HG02642 (cell line): ENCODE data around the gene MT1E.
"Not testable (repeated sequence)": the region's sequence is repeated elsewhere in the genome, so short reads cannot be mapped to it uniquely, and the experiment has no call there.

ENCODE experiments used
- ATAC-seq: cut with Tn5 transposase; IDR thresholded peaks from one replicate; pipeline ENCODE4 v1.9.1; 2021; ENCODE audit warnings: mild to moderate bottlenecking; ENCODE audit not compliant: unreplicated experiment, poor library complexity

MT1E gene

DNA sequence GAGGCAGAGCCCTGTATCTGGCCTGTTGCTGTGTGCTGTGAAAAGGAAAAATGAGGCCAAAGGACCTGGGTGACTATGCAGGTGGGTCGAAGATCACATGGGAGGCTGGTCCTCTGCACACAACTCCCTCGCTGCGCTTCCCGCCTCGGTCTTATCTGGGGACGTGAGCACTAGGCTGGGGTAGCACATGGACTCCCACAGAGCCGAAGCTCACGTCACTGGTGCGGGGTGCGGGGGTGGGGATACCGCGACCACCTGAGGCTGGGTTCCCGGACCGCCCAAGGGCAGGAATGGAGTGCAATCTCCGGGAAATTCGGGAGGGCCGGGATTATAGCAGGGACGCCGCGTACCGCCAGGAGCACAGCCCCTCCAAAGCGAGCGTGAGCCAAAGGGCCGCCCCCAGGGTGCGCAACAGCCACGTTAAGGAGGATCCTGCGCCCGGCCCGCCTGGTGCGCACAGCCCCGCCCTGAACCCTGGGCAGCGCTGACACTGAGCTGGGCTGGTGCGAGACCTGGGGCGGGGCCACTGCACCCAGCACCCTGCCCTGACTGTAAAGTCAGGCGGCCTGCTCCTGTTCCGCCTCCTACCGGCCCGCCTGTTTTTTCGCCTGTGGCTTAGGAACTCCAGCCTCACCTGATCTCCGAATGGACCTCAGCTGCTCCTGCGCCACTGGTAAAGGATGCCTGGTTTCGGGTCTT lies 17.6 kb downstream of the MT1E start:
- ATAC-seq: peak; percentile 71

- ATAC-seq: no peak
Measured at GRCh38 chr16:56643833-56644232, 18.3 kb downstream of the MT1E start.

DNA sequence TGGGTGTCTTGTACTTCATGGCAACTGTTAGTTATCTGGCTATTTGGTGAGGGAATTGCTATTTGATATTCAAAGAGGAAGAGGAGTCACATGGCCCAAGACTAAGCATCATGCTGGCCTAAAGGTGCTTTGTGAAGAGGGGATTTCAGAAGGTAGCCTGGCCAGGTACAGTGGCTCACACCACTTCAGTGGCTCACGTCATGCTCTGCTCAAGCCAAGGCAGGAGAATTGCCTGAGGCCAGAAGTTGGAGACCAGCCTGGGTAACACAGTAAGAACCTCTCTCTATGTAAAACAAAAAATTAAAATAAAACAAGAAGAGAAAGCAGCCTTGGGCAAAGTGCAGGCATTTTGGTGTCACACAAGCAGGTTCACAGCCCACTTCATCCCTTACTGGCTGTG lies 19.7 kb downstream of the MT1E start:
- no peak for ATAC-seq

DNA sequence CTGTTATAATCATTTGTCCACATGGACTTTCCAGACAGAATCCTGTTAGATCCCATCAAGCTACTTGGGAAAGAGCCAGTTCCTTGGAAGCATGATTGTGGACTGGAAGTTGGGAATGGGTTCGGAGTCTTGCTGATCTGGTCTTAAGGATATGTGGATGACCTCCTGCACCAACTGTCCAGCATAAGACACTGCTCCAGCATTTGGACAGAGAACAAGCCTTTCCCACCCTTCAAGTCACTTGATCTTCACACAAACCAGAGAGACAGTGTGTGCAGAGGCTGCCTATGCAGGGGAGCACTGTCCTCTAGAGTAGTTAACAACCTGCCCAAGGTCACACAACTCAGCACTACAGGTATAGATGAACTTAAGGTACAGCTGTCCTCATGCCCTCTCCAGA lies 20.3 kb downstream of the MT1E start:
- ATAC-seq: no peak

- ATAC-seq: no peak
Measured at GRCh38 chr16:56647641-56648431, 22.3 kb downstream of the MT1E start.

DNA sequence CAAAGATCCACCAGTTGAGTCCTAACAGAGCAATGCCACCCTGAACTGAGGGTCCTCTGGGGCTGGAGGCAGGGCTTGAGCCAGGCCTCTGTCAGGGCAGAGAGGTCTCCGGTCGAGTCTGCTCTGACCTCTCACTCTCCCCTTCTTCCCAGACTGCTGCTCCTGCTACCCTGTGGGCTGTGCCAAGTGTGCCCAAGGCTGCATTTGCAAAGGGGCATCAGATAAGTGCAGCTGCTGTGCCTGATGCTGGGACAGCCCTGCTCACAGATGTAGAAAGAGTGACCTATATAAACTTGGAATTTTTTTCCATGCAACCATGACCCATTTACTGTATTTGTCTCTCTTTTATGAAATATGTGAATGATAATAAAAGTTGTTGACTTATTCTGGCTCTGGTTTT lies 23.7 kb downstream of the MT1E start:
- no peak for ATAC-seq

GRCh38 chr16:56649820-56650219 lies 24.2 kb downstream of the MT1E start:
- no peak for ATAC-seq

DNA sequence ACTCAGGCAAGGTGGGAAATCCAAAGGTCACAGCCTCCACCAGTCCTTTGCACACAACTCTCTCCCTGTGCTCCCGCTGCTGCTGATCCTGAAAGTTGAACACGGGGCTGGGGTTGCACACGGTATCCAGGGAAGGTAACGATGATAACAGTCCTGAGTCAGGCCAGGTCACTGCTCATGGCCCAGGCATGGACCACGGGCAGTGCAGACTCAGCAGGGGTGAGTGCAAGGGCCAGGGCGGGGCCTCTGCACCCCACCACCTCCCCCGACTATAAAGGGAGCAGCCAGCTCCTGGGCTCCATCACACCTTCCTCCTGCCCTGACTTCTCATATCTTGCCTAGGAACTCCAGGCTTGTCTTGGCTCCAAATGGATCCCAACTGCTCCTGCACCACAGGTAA lies 26.0 kb downstream of the MT1E start, which contains the start of gene MT1B:
MT1B (plus strand) TSS at position 301 of the 400 bp plus-strand sequence; CDS start at position 369, 68 bp downstream.
- no peak for ATAC-seq

GRCh38 chr16:56652600-56652999 lies 27.0 kb downstream of the MT1E start:
- ATAC-seq: no peak

GRCh38 chr16:56653218-56653617 lies 27.6 kb downstream of the MT1E start:
- no peak for ATAC-seq

- ATAC-seq: peak; percentile 68
Measured at GRCh38 chr16:56657555-56658326, 32.2 kb downstream of the MT1E start, which contains the start of gene MT1F. Gene MT1F (plus strand): TSS chr16:56657959. CDS start chr16:56658059, 100 bp downstream.

- no peak for ATAC-seq
Measured at GRCh38 chr16:56658327-56658875, 32.8 kb downstream of the MT1E start.

GRCh38 chr16:56662357-56663354 lies 37.1 kb downstream of the MT1E start:
- no peak for ATAC-seq

DNA sequence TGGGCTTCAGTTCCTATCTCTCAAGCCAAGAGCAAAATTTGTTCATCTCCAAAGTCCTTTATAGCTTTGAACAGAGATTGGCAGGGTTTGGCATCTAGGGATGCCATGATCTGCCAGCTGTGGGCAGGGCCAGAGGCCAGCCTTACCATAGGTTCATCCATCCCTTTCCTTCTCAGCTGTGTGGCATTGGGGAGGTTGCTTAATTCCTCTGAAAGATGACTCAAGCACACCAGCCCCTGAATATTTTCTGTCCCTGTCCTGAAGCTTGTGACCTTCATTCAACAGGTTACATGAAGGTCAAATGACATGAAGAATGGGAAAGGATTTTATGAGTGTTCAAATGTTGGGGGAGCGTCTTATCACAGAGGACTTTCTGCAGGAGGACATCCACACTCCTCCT lies 38.9 kb downstream of the MT1E start:
- ATAC-seq: no peak

GRCh38 chr16:56665286-56666261 lies 40.0 kb downstream of the MT1E start:
- ATAC-seq: not testable (repeated sequence)

- ATAC-seq: no peak
Measured at GRCh38 chr16:56667581-56668571, 42.3 kb downstream of the MT1E start, which contains the start of gene MT1G. Gene MT1G (minus strand): TSS chr16:56668065. CDS start chr16:56667993, 72 bp downstream.
